ENCODE data around the gene DDX5. TPM values are rescaled to one million over a fixed set of nuclear protein-coding genes. Genes with fewer than 3 reads are reported as not detected.

The DDX5 gene
- total RNA-seq, 1 donor from 2014 or later, result 555 TPM

DNA sequence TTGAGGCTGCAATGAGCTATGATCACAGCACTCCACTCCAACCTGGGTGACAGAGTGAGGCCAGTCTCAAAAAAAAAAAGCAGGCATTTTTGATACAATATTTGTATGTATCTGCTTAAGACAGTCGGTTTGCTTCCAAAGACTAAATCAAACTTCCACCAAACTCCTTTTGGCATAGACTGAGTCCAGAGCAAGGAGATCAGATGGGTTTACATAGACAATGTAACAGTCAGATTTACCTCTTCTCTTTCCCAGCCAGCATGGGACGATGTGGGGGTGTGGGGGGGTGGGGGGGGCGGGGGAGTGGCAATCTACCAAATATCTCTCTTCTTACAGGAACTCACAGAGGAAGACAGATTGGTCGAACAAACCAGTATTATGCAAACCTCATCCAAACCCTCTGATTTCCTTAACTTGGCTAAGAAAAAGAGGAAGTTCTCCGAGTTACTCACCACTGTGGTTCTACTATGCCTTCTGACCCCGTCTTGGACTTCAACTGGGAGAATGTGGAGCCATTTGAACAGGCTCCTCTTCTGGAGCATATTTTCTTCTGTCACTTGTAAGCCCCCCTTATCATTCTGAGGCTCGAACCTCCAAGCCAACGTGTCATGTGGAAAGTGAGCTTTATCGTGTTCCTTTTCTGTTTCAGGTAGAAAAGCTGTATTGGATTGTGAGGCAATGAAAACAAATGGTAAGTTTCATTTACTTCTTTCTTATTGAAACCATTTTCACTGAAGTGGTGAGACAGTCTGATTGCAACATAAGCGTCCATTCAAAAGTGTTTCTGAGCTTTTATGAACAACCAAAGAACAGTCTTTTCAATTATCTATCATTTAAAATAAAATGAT, 57.2 kb downstream of the DDX5 start, which contains the start of gene MILR1:
Gene MILR1, plus strand, starts transcription at position 451 of the 848 bp plus-strand sequence. Its CDS starts 54 bp downstream, at position 505.
- H3K27ac Mint-ChIP-seq (ENCODE audit: unreplicated experiment), result peak within 1 kb of the TSS; percentile 77
- Histone ChIP-seq H3K9ac (ENCODE audit: low read length) (no peak within 1 kb of the TSS), H3K9me3 (ENCODE audit: insufficient read depth, low read depth, low read length) (no peaks in the 10 kb centered on the region), H3K79me2 (ENCODE audit: insufficient read depth, low read length) (no peaks in the 10 kb centered on the region), H3K27me3 (ENCODE audit: insufficient read depth, low read length) (no peaks in the 10 kb centered on the region), H3K4me1 (ENCODE audit: insufficient read depth, low read length) (peaks cover 3% of the 10 kb centered on the region), H3K4me3 (ENCODE audit: insufficient read depth, low read depth, low read length) (peak within 1 kb of the TSS; percentile 29), H2AFZ (ENCODE audit: low read depth, low read length) (peak within 1 kb of the TSS; percentile 62), H3K4me2 (ENCODE audit: low read length) (peak within 1 kb of the TSS; percentile 78), H3K36me3 (ENCODE audit: insufficient read depth, low read length) (no peaks in the 10 kb centered on the region), H3K27ac (ENCODE audit: low read depth, low read length) (no peak within 1 kb of the TSS), H4K20me1 (ENCODE audit: insufficient read depth, low read length) (no peaks in the 10 kb centered on the region)
- peaks cover 6% of the 10 kb centered on the region for H3K4me1 Mint-ChIP-seq (ENCODE audit: low read depth, unreplicated experiment)
- TF ChIP-seq, protein P1, sequence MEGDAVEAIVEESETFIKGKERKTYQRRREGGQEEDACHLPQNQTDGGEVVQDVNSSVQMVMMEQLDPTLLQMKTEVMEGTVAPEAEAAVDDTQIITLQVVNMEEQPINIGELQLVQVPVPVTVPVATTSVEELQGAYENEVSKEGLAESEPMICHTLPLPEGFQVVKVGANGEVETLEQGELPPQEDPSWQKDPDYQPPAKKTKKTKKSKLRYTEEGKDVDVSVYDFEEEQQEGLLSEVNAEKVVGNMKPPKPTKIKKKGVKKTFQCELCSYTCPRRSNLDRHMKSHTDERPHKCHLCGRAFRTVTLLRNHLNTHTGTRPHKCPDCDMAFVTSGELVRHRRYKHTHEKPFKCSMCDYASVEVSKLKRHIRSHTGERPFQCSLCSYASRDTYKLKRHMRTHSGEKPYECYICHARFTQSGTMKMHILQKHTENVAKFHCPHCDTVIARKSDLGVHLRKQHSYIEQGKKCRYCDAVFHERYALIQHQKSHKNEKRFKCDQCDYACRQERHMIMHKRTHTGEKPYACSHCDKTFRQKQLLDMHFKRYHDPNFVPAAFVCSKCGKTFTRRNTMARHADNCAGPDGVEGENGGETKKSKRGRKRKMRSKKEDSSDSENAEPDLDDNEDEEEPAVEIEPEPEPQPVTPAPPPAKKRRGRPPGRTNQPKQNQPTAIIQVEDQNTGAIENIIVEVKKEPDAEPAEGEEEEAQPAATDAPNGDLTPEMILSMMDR (IDR thresholded peaks at IDR 0.05; ENCODE audit: insufficient read depth, low read depth, low read length), result no peak
- no peak for TF ChIP-seq EZH2 (IDR thresholded peaks at IDR 0.05; ENCODE audit: insufficient read depth, low read length)
- FAIRE-seq (no peak), DNase-seq (ENCODE audit: low read depth) (peak; percentile 93)
- H3K36me3 Mint-ChIP-seq (ENCODE audit: low read depth, unreplicated experiment), result no peaks in the 10 kb centered on the region
- no peak within 1 kb of the TSS for H3K4me3 Mint-ChIP-seq (ENCODE audit: unreplicated experiment)
- H3K9me3 Mint-ChIP-seq (ENCODE audit: unreplicated experiment), result no peaks in the 10 kb centered on the region
- H3K27me3 Mint-ChIP-seq (ENCODE audit: low read depth, unreplicated experiment), result no peaks in the 10 kb centered on the region

Small RNA genes within 50 kb of the gene (microRNA-seq; reads per million reads assigned to microRNA genes)
- gene MIR3064, result 24.1 reads per million, percentile 48 among the genes with 10 or more reads in this experiment
- not detected for gene MIR5047

Other genes with a start within 250 kb of the DDX5 start
- gene TEX2, start 243.0 kb downstream of the DDX5 start, total RNA-seq, result 56.1 and 58.2 TPM in 2 replicates
- gene PECAM1, start 115.4 kb downstream of the DDX5 start, total RNA-seq, result 0.02 and 0.05 TPM in 2 replicates
- 0.91 and 1.9 TPM in 2 replicates for gene MILR1, start 57.2 kb downstream of the DDX5 start, total RNA-seq
- gene POLG2, start 9.2 kb downstream of the DDX5 start, total RNA-seq, result 13.7 and 16.2 TPM in 2 replicates
- gene CEP95, start 688 bp upstream of the DDX5 start, total RNA-seq, result 29.7 and 35.2 TPM in 2 replicates
- gene SMURF2, start 156.0 kb upstream of the DDX5 start, total RNA-seq, result 104 and 126 TPM in 2 replicates